CD4-positive, alpha-beta T cell treated with Interleukin-4 for 1 hour (primary cell): ENCODE measurements around the gene PPP1R13B.
"Not testable (repeated sequence)": the region's sequence is repeated elsewhere in the genome, so short reads cannot be mapped to it uniquely, and the experiment has no call there.

Source experiments
- DNase-seq, 2 donors: peaks; one replicate each; pipeline ENCODE4 v3.0.0-alpha.2; 2020 to 2022

The PPP1R13B gene

GRCh38 chr14:103856607-103857006 is 9.2 kb upstream of the PPP1R13B start:
- DNase-seq: no peak

GRCh38 chr14:103856105-103856504 is 8.7 kb upstream of the PPP1R13B start:
- no peak for DNase-seq

GRCh38 chr14:103855734-103856095 is 8.3 kb upstream of the PPP1R13B start:
- DNase-seq: no peak

GRCh38 chr14:103854822-103855733 is 7.7 kb upstream of the PPP1R13B start:
- no peak for DNase-seq

- DNase-seq: no peak
These were observed 6.8 kb upstream of the PPP1R13B start for GRCh38 chr14:103854017-103854808.

- DNase-seq: no peak
These were observed 1.9 kb upstream of the PPP1R13B start for GRCh38 chr14:103849151-103849886.

GRCh38 chr14:103848175-103849077 is 1.1 kb upstream of the PPP1R13B start:
- DNase-seq: no peak

GRCh38 chr14:103846543-103847450 is 578 bp downstream of the PPP1R13B start:
- DNase-seq: peak; percentile 9 to 14

GRCh38 chr14:103846097-103846496 is 1.3 kb downstream of the PPP1R13B start:
- no peak for DNase-seq

- no peak for DNase-seq
These were observed 2.0 kb downstream of the PPP1R13B start for GRCh38 chr14:103845327-103845726.

- not testable (repeated sequence) for DNase-seq
These were observed 6.1 kb downstream of the PPP1R13B start for GRCh38 chr14:103841265-103841664.

GRCh38 chr14:103840014-103840413 is 7.4 kb downstream of the PPP1R13B start:
- no peak for DNase-seq

GRCh38 chr14:103839579-103839978 is 7.8 kb downstream of the PPP1R13B start:
- DNase-seq: no peak

GRCh38 chr14:103838117-103838516 is 9.3 kb downstream of the PPP1R13B start:
- no peak for DNase-seq

- DNase-seq: no peak
These were observed 10.2 kb downstream of the PPP1R13B start for GRCh38 chr14:103836976-103837725.

- DNase-seq: no peak
These were observed 12.4 kb downstream of the PPP1R13B start for GRCh38 chr14:103834956-103835355.

GRCh38 chr14:103833711-103834110 is 13.7 kb downstream of the PPP1R13B start:
- DNase-seq: no peak

- no peak for DNase-seq
These were observed 15.3 kb downstream of the PPP1R13B start for GRCh38 chr14:103832046-103832445.

GRCh38 chr14:103830511-103831270 is 16.7 kb downstream of the PPP1R13B start:
- DNase-seq: no peak
